Neural progenitor cell (in vitro differentiated cells): Measurements from ENCODE around the gene EBF4. TPM values are rescaled to one million over a fixed set of nuclear protein-coding genes. Genes with fewer than 3 reads are reported as not detected.

Source experiments
- DNase-seq: peaks from one replicate; pipeline ENCODE4 v3.0.0-alpha.2; 2016; ENCODE audit warnings: low spot score
- H2AFZ ChIP-seq: fragments of 200-600 bp; sonication (generic); replicated peaks from 2 replicates; pipeline ENCODE4 v1.6.1; 2016; ENCODE audit warnings: antibody characterized with exemption
- H3F3A ChIP-seq: fragments of 200-600 bp; sonication (generic); 2 replicates; pipeline ENCODE4 v1.6.1; 2016; ENCODE audit warnings: antibody characterized with exemption, low read depth
- H3K27ac ChIP-seq: fragments of 200-600 bp; sonication (generic); 2 replicates; pipeline ENCODE4 v1.5.1; 2016; ENCODE audit warnings: mild to moderate bottlenecking
- H3K27me3 ChIP-seq: fragments of 200-600 bp; sonication (generic); 2 replicates; pipeline ENCODE4 v1.6.1; 2016; ENCODE audit warnings: mild to moderate bottlenecking, moderate library complexity
- H3K36me3 ChIP-seq: fragments of 200-600 bp; sonication (generic); 2 replicates; pipeline ENCODE4 v1.5.1; 2016
- H3K4me1 ChIP-seq: fragments of 200-600 bp; sonication (generic); 2 replicates; pipeline ENCODE4 v1.6.1; 2016; ENCODE audit warnings: mixed run types
- H3K4me2 ChIP-seq: fragments of 200-600 bp; sonication (generic); 2 replicates; pipeline ENCODE4 v1.6.1; 2016
- H3K4me3 ChIP-seq: fragments of 200-600 bp; sonication (generic); 2 replicates; pipeline ENCODE4 v1.5.1; 2016
- H3K79me2 ChIP-seq: fragments of 200-600 bp; sonication (generic); 2 replicates; pipeline ENCODE4 v1.6.1; 2016; ENCODE audit warnings: low read depth
- H3K9ac ChIP-seq: fragments of 200-600 bp; sonication (generic); 2 replicates; pipeline ENCODE4 v1.6.1; 2016
- H3K9me3 ChIP-seq: fragments of 200-600 bp; sonication (generic); 2 replicates; pipeline ENCODE4 v1.5.1; 2016; ENCODE audit warnings: low read depth
- H4K20me1 ChIP-seq: fragments of 200-600 bp; sonication (generic); 2 replicates; pipeline ENCODE4 v1.6.1; 2016; ENCODE audit warnings: low read depth
- H3K27ac Mint-ChIP-seq: 3 replicates; pipeline ENCODE4 v1.8.0; 2021; ENCODE audit warnings: mixed read lengths
- H3K27me3 Mint-ChIP-seq: 2 replicates; pipeline ENCODE4 v1.8.0; 2022; ENCODE audit warnings: low read depth, mild to moderate bottlenecking, inconsistent platforms, moderate library complexity, mixed read lengths; ENCODE audit not compliant: insufficient read depth
- H3K36me3 Mint-ChIP-seq: 3 replicates; pipeline ENCODE4 v1.8.0; 2021; ENCODE audit warnings: mixed read lengths
- H3K4me1 Mint-ChIP-seq: 3 replicates; pipeline ENCODE4 v1.8.0; 2021; ENCODE audit warnings: mixed read lengths
- H3K4me3 Mint-ChIP-seq: 3 replicates; pipeline ENCODE4 v1.8.0; 2021; ENCODE audit warnings: mild to moderate bottlenecking, moderate library complexity, mixed read lengths
- H3K9me3 Mint-ChIP-seq: 3 replicates; pipeline ENCODE4 v1.8.0; 2020; ENCODE audit warnings: mixed read lengths
- EZH2 ChIP-seq: fragments of 200-600 bp; sonication (generic); IDR thresholded peaks from 2 replicates; pipeline ENCODE4 v1.6.1; 2017; ENCODE audit warnings: antibody characterized with exemption, mild to moderate bottlenecking, moderate library complexity
- EZH2phosphoT487 ChIP-seq: fragments of 200-600 bp; sonication (generic); IDR thresholded peaks from 2 replicates; pipeline ENCODE4 v1.6.1; 2017; ENCODE audit warnings: antibody characterized with exemption
- total RNA-seq: library from RNA; depleted of rRNA; stranded (reverse); fragments of >200 nt; gene quantifications from 2 replicates; pipeline ENCODE4 v1.2.3, GENCODE V29; 2015; ENCODE audit warnings: low replicate concordance
- TF ChIP-seq, protein P1 (sequence below): fragments of 200-600 bp; sonication (generic); IDR thresholded peaks from 2 replicates; pipeline ENCODE4 v1.5.1; 2017; ENCODE audit warnings: antibody characterized with exemption, mild to moderate bottlenecking

The EBF4 gene
- total RNA-seq, 1 donor from 2014 or later: 1.9 TPM

DNA sequence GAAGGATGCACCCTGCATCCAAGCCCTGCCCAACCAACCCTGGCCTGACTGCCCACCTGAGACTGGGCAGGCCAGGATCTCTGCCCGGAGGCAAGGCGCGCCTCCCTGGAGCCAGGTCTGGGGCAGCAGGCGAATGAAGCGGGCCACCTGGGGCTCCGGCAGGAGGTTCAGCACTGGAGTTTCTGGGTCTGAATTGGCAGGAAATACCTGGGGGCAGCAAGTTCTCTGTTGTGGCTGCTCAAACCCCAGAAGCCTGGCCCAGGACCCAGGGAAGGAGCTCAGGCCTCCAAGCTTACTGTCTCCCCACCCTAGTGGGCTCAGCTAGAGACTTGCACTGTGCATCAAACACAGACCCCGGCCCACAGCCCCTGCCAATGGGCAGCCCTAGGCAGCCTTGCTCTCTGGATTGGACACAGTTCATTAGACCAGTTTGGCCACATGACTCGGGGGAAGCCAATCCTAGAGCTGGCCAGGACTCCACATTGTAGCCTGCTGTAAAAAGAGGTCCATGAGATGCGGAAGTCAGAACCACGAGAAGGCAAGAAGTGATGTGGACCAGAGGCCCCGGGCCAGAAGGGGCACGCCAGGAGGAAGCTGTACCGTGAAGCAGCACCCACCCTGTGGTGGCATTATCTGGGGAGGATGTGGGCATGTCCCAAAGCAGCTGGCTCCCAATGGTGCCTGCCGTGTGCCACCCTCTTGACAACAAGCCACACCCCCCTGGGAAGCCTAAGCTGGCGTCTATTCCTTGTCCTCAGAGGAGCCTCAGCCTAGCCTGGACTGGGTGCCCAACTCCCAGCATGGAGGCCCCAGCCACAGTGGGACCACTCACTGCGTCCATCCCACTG, 104.8 kb downstream of the EBF4 start:
- H3F3A ChIP-seq: peaks cover 23% of the 10 kb centered on the region
- H3K4me3 ChIP-seq: no peak overlapping the region
- Mint-ChIP-seq H3K9me3 (no peaks in the 10 kb centered on the region), H3K4me3 (peak overlapping the region; percentile 67), H3K4me1 (peaks cover 32% of the 10 kb centered on the region), H3K27ac (no peak overlapping the region), H3K27me3 (peaks cover 4% of the 10 kb centered on the region), H3K36me3 (peaks cover 18% of the 10 kb centered on the region)
- H3K36me3 ChIP-seq: no peaks in the 10 kb centered on the region
- no peak for DNase-seq
- H4K20me1 ChIP-seq: no peaks in the 10 kb centered on the region
- no peak overlapping the region for H2AFZ ChIP-seq
- H3K79me2 ChIP-seq: peaks cover 12% of the 10 kb centered on the region
- H3K9me3 ChIP-seq: no peaks in the 10 kb centered on the region
- peaks cover 16% of the 10 kb centered on the region for H3K27me3 ChIP-seq
- no peak overlapping the region for H3K9ac ChIP-seq
- TF ChIP-seq, protein P1, sequence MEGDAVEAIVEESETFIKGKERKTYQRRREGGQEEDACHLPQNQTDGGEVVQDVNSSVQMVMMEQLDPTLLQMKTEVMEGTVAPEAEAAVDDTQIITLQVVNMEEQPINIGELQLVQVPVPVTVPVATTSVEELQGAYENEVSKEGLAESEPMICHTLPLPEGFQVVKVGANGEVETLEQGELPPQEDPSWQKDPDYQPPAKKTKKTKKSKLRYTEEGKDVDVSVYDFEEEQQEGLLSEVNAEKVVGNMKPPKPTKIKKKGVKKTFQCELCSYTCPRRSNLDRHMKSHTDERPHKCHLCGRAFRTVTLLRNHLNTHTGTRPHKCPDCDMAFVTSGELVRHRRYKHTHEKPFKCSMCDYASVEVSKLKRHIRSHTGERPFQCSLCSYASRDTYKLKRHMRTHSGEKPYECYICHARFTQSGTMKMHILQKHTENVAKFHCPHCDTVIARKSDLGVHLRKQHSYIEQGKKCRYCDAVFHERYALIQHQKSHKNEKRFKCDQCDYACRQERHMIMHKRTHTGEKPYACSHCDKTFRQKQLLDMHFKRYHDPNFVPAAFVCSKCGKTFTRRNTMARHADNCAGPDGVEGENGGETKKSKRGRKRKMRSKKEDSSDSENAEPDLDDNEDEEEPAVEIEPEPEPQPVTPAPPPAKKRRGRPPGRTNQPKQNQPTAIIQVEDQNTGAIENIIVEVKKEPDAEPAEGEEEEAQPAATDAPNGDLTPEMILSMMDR: no peak
- TF ChIP-seq EZH2phosphoT487: no peak
- TF ChIP-seq EZH2: no peak
- no peak overlapping the region for H3K4me2 ChIP-seq
- no peak overlapping the region for H3K27ac ChIP-seq
- peaks cover 15% of the 10 kb centered on the region for H3K4me1 ChIP-seq

DNA sequence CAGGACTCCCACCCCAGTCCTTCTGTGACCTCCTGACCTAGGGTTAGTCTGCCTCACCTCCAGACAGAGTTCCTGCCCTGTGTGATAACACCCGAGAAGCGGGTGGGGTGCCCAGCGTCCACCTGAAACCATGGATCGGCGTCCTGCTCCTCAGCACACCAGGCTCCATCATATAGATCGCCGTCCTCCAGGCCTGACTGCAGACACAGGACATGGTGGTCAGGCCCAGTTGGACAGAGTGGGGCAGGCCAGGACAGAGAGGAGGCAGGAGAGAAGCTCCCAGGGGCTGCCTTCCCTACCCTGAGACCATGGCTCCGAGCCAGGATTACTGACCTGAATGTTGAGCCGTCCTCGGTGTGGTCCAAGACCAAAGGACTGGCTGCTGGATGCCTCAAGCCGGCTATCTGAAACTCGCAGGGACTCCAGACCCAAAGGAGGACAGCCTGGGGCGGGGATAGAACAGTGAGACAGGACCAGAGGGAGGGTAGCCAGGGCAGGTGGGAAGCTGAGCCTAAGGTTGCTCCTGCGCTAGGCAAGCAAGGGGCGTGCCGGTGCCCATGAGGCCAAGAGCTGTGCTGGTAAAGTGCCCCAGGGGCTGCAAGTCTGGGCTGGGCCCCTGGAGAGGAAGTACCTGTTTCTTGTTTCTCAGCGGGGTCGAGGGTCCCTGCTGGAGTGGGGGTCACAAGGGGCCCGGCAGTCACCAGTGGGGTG, 105.7 kb downstream of the EBF4 start:
- peaks cover 32% of the 10 kb centered on the region for H3K4me1 Mint-ChIP-seq
- Histone ChIP-seq H3K9ac (no peak overlapping the region), H3K4me3 (no peak overlapping the region), H3K27ac (no peak overlapping the region), H3K9me3 (no peaks in the 10 kb centered on the region), H3K79me2 (peaks cover 12% of the 10 kb centered on the region), H3K4me1 (peaks cover 15% of the 10 kb centered on the region), H4K20me1 (no peaks in the 10 kb centered on the region), H2AFZ (no peak overlapping the region), H3F3A (peaks cover 23% of the 10 kb centered on the region), H3K4me2 (no peak overlapping the region), H3K36me3 (no peaks in the 10 kb centered on the region), H3K27me3 (peaks cover 25% of the 10 kb centered on the region)
- TF ChIP-seq, protein P1: no peak
- no peak for TF ChIP-seq EZH2
- no peak for TF ChIP-seq EZH2phosphoT487
- peak overlapping the region; percentile 98 for H3K4me3 Mint-ChIP-seq
- H3K27ac Mint-ChIP-seq: no peak overlapping the region
- peaks cover 18% of the 10 kb centered on the region for H3K36me3 Mint-ChIP-seq
- no peaks in the 10 kb centered on the region for H3K9me3 Mint-ChIP-seq
- DNase-seq: no peak
- peaks cover 4% of the 10 kb centered on the region for H3K27me3 Mint-ChIP-seq

DNA sequence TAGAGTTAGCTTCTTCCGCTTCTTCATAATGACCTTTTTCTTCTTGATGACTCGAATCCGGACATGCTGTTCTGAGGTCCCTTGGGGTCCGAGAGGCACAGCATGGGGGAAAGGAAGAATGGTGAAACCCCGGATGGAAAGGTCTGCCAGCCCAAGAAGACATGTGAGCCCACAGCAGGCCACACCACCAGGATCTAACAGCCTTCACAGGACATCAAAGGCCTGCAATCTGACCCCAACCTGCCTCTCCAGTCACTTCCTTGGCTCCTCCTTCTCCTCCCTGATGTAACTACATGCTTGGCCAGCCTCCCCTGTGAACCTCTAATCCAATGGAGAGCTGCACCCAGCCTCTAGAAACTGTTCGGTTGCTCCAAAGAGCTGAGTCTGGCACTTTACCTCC, 106.2 kb downstream of the EBF4 start:
- Histone ChIP-seq H3K9ac (no peak overlapping the region), H3K9me3 (no peaks in the 10 kb centered on the region), H4K20me1 (no peaks in the 10 kb centered on the region), H3K36me3 (no peaks in the 10 kb centered on the region), H3K79me2 (peaks cover 12% of the 10 kb centered on the region), H3K4me2 (peak overlapping the region; percentile 80), H3K27ac (no peak overlapping the region), H3F3A (peaks cover 23% of the 10 kb centered on the region), H3K27me3 (peaks cover 30% of the 10 kb centered on the region), H3K4me1 (peaks cover 15% of the 10 kb centered on the region), H2AFZ (no peak overlapping the region), H3K4me3 (peak overlapping the region; percentile 68)
- H3K4me3 Mint-ChIP-seq: peak overlapping the region; percentile 98
- H3K4me1 Mint-ChIP-seq: peaks cover 32% of the 10 kb centered on the region
- no peaks in the 10 kb centered on the region for H3K9me3 Mint-ChIP-seq
- H3K27ac Mint-ChIP-seq: peak overlapping the region; percentile 94
- no peak for TF ChIP-seq EZH2phosphoT487
- TF ChIP-seq, protein P1: no peak
- TF ChIP-seq EZH2: no peak
- H3K27me3 Mint-ChIP-seq: peaks cover 6% of the 10 kb centered on the region
- peaks cover 18% of the 10 kb centered on the region for H3K36me3 Mint-ChIP-seq
- DNase-seq: peak; percentile 56
